RCC 7860 (cell line): ENCODE measurements around the gene SERPINF2.
"Not testable (repeated sequence)": the region's sequence is repeated elsewhere in the genome, so short reads cannot be mapped to it uniquely, and the experiment has no call there.

Source experiments
- DNase-seq: peaks from one replicate; pipeline ENCODE4 v3.0.0-alpha.2; 2015; ENCODE audit warnings: low spot score
- FAIRE-seq: peaks from 2 replicates; lab custom pipeline; 2012; peaks lifted over from hg19 to GRCh38; lab: Jason Lieb, UNC

SERPINF2 gene

DNA sequence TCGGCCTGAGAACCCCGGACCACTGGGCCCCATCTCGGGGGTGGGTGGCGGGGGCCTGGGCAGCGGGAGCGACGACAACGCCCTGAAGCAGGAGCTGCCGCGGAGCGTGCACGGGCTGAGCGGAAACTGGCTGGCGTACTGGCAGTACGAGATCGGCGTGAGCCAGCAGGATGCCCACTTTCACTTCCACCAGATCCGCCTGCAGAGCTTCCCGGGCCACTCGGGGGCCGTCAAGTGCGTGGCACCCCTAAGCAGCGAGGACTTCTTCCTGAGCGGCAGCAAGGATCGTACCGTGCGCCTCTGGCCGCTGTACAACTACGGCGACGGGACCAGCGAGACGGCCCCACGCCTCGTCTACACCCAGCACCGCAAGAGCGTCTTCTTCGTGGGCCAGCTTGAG is 8.9 kb upstream of the SERPINF2 start:
- DNase-seq, result no peak
- FAIRE-seq, result no peak

DNA sequence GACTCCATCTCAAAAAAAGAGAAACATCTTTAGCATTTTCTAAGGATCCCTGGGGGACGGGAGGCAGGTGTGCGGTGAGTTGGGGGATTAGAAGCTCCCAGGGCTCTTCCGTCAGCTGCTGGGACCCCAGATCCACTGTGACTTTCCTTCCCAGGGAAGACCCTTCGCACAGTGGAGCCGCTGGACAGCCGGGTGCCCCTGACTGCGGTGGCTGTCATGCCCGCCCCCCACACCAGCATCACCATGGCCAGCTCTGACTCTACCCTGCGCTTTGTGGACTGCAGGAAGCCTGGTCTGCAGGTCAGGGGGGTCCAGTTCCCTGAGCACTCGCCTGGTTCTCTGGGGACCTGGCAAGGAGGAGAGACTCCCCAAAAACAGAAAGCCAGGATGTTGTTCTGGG is 7.3 kb upstream of the SERPINF2 start:
- FAIRE-seq (no peak), DNase-seq (no peak)

DNA sequence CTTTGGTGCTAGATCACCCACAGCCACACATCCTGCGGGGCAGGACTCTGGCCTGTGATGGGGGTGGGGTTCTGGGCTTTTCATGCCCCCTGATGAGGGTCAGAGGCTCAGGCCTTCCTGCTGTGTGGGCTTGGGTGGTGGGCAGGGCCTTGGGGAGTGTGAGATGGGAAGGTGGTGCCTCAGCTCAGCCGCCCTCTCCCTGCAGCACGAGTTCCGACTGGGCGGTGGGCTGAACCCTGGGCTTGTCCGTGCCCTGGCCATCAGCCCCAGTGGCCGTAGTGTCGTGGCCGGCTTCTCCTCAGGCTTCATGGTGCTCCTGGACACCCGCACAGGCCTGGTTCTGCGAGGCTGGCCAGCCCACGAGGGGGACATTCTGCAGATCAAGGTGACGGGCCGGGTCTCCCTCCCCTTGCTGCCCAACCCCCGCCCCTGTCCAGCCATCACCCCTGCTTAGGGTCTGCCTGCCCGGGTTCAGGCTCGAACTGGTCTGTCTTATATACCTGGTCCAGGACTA is 6.8 kb upstream of the SERPINF2 start:
- FAIRE-seq, result no peak

DNA sequence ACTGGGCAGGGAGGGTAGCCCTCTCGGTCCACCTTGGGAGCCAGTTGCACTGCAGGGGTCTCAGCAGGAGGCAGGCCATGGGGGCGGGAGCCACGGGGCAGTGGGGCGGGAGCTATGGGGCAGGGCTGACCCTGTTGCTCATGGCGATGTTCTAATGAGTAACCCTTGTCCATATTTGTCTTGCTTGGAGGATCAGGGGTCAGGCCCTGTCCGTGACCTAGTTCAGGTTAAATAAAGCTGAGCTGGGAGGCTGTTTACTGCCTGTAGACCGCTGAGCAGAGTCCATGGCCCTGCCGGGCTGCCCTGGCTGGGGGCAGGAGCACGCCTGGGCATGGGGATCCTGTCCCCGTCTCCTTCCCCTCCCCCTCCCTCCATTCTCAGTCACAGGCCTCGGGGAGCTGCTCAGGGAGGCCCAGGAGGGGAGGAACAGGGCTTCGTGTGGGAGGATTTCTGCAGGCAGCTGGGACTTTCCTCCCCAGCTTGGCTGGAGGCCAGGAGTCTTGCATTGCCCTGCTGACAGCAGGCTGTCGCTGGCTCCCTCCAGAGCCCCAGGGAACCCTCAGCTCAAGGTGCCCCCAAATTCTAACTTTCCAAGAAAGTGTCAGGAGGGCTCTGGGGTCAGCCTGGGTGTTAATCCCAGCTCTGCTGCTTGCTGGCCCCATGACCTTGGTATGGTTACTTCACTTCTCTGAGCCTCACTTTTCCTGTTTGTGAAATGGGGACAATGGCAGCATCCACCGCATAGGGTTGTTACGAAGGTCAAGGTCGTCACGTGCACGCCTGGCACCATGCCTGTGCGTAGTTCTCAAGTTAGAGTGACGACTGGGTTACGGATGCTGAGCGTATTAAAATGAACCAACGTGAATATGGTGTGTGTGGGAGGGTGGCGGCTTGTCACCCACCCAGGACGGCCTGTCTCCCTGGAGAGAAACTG is 6.1 kb upstream of the SERPINF2 start:
- FAIRE-seq (peak; percentile 17), DNase-seq (peak; percentile 77)

More for the DNA sequence above, 6.8 kb upstream of the SERPINF2 start:
- no peak for DNase-seq

DNA sequence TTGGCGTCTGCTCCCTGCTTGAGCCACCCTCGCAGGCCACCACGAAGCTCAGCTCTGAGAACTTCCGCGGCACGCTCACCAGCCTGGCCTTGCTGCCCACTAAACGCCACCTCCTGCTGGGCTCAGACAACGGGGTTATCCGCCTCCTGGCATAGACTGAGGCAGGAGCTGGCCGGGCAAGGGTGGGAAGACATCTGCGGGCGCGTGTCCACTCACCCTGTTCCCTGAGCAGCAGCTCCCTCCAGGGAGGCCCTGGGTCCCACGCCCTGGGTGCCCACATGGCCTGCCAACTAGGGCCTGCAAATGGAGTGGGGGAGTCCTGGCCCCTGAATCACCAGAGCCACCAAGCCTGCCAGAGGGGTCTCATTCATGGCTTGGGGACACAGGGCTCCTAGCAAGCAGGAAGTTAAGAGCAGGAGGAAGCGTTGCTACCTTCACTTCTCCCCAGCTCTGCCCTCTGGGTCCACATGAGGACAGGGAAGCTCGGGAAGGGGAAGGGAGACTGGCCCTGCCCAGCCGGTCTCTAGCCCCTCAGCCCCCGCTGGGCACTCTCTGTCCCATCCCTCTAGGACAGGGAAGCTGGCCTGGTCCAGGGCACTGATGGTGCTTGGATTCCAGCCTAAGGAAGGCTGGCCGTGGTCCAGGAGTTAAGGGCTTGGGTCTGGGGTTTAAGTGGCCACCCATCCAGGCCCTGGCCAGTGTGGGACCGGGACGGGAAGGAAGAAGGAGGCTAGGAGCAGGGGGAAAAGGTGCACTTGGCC is 5.0 kb upstream of the SERPINF2 start:
- FAIRE-seq (no peak), DNase-seq (no peak)

DNA sequence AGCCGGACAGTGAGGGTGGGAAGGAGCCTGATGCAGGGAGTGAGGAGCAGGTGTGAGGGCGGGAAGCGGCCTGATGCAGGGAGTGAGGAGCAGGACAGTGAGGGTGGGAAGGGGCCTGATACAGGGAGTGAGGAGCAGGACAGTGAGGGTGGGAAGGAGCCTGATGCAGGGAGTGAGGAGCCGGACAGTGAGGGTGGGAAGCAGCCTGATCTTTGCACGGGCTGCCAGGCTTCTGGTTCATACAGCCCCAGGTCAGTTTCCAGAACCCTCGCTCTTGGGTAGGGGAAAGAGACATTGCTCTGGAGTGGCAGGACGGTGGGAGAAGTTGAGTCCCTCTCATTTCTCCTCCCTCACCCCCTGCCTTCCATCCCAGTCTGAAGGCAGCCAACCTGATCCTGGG is 772 bp upstream of the SERPINF2 start:
- DNase-seq, FAIRE-seq: not testable (repeated sequence)

DNA sequence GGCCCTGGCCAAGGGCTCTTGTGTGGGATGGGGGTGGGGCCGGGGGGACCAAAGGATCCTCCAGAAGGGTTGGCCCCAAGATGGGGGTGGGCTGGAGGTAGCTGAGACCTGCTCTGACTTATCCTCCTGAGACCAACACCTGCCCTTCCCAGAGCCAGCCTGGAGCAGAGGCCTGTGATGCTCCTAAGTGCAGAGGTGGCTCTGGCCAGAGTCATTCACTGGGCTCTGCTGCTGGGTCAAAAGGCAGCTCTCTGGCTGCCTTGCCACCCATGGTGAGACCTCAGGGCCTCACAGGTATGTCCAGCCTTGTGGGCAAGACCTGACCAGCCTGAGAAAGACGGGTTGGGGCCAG is 393 bp downstream of the SERPINF2 start:
- DNase-seq, result no peak
- FAIRE-seq, result no peak

DNA sequence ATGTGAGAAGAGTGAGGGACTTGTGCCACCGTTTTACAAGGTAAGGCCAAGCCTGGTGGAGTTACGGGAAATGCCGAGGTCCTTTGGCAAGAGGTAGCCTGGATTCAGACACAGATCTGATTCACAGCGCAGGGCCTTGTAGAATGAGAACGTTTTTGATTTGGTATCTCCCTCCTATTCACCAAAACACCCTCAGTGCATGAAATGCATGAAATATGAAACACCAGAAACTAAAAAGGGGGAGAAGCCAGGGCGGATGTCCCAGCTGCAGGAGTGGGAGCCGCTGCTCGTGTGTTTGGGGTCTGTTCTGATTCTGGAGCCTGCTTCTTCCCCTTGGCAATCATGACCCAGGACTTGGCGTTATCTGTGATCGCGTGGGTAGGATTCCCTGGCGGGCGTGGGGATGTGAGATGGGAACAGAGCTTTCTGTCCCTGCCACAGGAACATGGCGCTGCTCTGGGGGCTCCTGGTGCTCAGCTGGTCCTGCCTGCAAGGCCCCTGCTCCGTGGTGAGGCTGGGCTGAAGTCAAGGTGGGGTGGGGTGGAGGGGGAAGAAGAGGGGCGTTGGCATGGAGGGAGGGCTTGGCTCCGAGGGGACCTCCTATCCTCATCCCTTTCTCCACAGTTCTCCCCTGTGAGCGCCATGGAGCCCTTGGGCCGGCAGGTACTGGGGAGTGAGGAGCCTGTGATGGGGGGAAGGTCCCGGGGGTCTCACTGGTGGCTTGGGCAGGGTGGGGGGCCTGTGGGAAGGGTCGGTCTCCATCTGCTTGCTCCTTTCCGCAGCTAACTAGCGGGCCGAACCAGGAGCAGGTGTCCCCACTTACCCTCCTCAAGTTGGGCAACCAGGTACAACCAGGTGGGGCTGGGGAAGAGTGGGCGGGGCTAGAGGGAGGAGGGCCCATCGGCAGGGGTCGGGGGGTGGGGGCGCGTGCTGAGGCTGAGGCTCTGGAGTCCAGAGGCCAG is 2.2 kb downstream of the SERPINF2 start:
- DNase-seq (no peak), FAIRE-seq (no peak)

DNA sequence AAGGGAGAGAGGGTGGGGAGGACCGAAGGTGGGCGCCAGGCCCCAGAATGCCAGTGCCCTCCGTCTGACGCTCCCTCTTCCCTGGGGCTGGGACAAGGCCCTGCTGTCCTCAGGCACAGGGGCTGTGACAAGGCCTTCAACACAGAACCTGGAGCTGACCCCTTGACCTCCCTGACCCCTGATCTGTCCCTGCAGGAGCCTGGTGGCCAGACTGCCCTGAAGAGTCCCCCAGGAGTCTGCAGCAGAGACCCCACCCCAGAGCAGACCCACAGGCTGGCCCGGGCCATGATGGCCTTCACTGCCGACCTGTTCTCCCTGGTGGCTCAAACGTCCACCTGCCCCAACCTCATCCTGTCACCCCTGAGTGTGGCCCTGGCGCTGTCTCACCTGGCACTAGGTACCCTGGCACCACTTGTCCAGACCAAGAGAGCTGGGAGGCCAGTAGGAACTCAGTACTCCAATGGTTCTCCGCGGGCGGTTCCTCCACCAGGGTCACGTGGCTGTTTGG is 2.9 kb downstream of the SERPINF2 start:
- DNase-seq, result no peak
- no peak for FAIRE-seq

DNA sequence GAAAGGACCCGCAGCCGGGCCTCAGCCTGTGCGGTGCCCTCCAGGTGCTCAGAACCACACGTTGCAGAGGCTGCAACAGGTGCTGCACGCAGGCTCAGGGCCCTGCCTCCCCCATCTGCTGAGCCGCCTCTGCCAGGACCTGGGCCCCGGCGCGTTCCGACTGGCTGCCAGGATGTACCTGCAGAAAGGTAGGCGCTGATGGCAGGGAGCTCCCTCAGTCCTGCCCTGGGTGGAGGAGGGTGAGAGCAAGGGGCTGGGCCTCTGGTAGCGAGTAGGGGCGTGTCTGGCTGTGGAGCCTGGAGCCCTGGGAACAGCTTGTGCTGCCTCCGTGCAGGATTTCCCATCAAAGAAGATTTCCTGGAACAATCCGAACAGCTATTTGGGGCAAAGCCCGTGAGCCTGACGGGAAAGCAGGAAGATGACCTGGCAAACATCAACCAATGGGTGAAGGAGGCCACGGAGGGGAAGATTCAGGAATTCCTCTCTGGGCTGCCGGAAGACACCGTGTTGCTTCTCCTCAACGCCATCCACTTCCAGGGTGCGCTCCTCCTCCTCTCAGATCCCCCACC is 4.4 kb downstream of the SERPINF2 start:
- no peak for DNase-seq
- FAIRE-seq, result no peak

DNA sequence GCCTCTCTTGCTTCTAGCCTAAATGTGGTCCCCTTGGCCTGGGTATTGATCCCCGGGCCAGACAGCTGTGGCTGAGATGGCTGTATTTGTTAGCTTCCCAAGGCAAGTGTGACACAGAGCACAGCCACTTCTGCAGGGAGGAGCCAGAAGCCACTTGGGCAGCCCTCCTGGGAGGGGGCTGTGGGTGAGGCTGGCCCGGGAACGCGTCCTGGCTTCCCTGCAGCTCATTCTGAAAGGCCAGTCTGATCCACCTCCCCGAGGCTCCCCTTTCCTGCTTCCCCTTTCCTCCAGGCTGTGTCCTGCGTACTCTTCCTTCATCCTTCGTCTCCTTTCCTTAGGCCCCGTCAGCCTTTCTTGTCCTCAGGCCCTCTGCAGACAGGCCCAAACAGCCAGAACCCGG is 8.0 kb downstream of the SERPINF2 start:
- FAIRE-seq (no peak), DNase-seq (no peak)

DNA sequence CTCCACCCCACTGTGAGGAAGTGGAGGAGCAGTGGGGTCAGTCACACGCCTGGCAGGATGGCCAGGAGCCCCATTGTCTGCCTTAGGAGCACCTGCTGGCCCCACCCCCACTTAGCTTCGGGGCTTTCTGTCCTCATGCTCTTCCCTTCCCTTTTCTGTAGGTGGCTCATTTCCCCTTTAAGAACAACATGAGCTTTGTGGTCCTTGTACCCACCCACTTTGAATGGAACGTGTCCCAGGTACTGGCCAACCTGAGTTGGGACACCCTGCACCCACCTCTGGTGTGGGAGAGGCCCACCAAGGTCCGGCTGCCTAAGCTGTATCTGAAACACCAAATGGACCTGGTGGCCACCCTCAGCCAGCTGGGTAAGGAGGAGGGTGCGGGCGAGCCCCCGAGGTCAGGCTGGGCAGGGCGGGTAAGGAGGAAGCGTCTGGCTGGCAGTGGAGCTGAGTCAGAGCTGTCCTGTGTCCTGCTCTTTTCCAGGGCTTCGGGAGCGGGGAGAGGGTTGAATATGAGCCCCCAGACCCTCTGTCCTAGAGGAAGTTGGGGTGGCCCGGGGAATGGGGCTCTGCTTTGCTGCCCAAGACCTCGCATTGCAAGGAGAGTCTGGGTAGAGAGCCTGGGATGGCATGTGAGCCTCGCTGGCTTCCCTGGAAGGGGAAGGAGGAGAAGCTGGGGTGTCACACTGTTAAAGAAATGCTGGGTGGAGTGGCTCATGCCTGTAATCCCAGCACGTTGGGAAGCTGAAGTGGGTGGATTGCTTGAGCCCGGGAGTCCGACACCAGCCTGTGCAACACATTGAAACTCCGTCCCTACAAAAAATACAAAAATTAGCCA is 10.0 kb downstream of the SERPINF2 start:
- FAIRE-seq (no peak), DNase-seq (peak; percentile 5)

DNA sequence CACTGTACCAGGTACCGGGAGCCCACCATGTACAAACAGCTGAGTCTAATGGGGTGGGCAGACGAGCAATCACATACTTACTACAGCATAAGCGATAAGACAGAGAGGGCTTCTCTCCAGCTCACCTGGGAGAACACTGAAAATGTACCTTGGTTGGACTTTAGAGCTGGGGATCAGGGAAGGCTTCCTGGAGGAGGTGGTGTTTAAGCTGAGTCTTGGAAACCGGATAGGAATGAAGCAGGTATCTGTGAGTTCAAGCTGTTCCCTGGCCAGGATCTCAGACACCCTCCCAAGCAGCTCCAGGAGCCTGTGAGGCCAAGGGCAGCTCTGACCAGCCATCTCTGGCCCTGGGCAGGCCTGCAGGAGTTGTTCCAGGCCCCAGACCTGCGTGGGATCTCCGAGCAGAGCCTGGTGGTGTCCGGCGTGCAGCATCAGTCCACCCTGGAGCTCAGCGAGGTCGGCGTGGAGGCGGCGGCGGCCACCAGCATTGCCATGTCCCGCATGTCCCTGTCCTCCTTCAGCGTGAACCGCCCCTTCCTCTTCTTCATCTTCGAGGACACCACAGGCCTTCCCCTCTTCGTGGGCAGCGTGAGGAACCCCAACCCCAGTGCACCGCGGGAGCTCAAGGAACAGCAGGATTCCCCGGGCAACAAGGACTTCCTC is 11.2 kb downstream of the SERPINF2 start:
- no peak for DNase-seq
- no peak for FAIRE-seq

DNA sequence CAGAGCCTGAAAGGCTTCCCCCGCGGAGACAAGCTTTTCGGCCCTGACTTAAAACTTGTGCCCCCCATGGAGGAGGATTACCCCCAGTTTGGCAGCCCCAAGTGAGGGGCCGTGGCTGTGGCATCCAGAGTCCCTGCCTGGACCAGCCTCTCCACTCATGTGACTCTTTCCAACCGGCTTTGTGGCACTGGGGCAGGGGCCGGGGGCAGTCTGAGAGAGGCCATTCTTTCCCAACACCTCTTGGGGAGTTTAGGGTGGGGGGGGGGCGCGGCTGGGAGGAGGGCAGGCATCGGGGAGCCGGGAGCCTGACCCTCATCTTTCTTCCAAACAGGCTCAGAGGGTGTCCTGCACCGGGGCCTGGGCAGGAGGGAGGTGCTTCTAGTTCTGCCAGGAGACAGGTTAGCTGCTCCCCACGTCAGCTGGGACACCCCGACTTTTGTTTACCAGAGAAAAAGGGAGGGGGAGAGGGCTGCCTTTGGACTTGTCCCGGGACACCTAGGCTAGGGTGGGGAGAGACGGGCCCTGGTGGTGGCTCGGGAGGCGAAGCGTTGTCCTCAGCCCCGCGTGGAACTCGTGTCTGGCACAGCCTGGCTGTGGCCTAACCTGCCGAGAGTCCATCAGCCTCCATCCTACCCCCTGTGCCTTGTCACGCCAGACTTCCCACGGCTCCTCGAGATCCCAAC is 11.9 kb downstream of the SERPINF2 start:
- no peak for DNase-seq
- FAIRE-seq, result no peak

DNA sequence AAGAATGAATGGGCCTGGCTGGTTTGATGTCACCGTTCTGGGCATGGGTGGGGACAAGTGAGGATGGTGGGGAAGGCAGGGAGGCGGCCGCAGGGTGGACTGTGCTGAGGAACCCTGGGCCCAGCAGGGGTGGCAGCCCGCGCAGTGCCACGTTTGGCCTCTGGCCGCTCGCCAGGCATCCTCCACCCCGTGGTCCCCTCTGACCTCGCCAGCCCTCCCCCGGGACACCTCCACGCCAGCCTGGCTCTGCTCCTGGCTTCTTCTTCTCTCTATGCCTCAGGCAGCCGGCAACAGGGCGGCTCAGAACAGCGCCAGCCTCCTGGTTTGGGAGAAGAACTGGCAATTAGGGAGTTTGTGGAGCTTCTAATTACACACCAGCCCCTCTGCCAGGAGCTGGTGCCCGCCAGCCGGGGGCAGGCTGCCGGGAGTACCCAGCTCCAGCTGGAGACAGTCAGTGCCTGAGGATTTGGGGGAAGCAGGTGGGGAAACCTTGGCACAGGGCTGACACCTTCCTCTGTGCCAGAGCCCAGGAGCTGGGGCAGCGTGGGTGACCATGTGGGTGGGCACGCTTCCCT is 12.7 kb downstream of the SERPINF2 start:
- no peak for FAIRE-seq

DNA sequence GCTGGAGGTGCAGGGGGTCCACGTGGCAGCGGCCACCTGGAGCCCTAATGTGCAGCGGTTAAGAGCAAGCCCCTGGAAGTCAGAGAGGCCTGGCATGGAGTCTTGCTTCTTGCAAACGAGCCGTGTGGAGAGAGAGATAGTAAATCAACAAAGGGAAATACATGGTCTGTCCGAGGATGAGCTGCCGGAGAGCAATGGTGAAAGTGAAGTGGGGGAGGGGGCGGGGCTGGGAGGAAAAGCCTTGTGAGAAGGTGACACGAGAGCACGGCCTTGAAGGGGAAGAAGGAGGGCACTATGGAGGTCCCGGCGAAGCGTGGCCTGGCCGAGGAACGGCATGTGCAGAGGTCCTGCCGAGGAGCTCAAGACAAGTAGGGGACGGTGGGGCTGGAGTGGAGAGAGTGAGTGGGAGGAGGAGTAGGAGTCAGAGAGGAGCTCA is 13.2 kb downstream of the SERPINF2 start:
- DNase-seq, result no peak
- no peak for FAIRE-seq

More for the DNA sequence above, 12.7 kb downstream of the SERPINF2 start:
- DNase-seq, result no peak

DNA sequence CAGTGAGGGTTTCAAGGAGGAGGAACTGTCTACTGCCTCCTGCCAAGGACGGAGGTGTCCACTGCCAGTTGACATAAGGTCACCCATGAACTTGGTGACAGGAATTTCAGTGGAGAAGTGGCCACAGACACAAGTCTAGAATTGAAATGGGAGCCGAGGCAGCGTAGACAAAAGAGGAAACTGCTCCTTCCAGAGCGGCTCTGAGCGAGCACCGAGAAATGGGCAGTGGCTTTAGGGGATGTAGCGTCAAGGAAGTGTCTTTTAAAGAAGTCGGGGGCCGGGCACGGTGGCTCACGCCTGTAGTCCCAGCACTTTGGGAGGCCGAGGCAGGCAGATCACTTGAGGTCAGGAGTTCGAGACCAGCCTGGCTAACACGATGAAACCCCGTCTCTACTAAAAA is 16.1 kb downstream of the SERPINF2 start:
- no peak for DNase-seq
- no peak for FAIRE-seq

DNA sequence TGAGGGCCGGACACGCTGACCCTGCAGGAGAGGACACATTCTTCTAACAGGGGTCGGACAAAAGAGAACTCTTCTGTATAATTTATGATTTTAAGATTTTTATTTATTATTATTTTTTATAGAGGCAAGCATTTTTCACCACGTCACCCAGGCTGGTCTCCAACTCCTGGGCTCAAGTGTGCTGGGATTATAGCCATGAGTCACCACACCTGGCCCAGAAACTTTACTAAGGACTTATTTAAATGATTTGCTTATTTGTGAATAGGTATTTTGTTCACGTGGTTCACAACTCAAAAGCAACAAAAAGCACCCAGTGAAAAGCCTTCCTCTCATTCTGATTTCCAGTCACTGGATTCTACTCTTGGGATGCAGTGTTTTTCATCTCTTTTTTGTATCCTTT is 16.9 kb downstream of the SERPINF2 start:
- DNase-seq (no peak), FAIRE-seq (no peak)
